Activated CD4-positive, alpha-beta T cell treated with anti-CD3 and anti-CD28 coated beads for 1 hour (primary cell): ENCODE data around the gene CCNL2.
"Not testable (repeated sequence)": the region's sequence is repeated elsewhere in the genome, so short reads cannot be mapped to it uniquely, and the experiment has no call there.

Experiments
- DNase-seq: peaks from one replicate; pipeline ENCODE4 v3.0.0-alpha.2; 2020

Gene CCNL2

GRCh38 chr1:1399187-1399871 is at the start of gene CCNL2:
CCNL2 (minus strand) TSS chr1:1399335; CDS start chr1:1399306, 29 bp downstream.
- peak; percentile 99 for DNase-seq

GRCh38 chr1:1446631-1447030 is 47.5 kb upstream of the CCNL2 start:
- not testable (repeated sequence) for DNase-seq

- no peak for DNase-seq
Measured at GRCh38 chr1:1442069-1442770, 43.1 kb upstream of the CCNL2 start.

GRCh38 chr1:1441002-1441888 is 42.1 kb upstream of the CCNL2 start:
- DNase-seq, result peak; percentile 32

GRCh38 chr1:1440262-1441001 is 41.3 kb upstream of the CCNL2 start:
- DNase-seq, result no peak

GRCh38 chr1:1439546-1440261 is 40.6 kb upstream of the CCNL2 start:
- no peak for DNase-seq

GRCh38 chr1:1438531-1439381 is 39.6 kb upstream of the CCNL2 start:
- DNase-seq, result no peak

GRCh38 chr1:1437904-1438376 is 38.8 kb upstream of the CCNL2 start:
- no peak for DNase-seq

GRCh38 chr1:1437033-1437903 is 38.1 kb upstream of the CCNL2 start:
- DNase-seq, result no peak

GRCh38 chr1:1436630-1437032 is 37.5 kb upstream of the CCNL2 start:
- no peak for DNase-seq

- no peak for DNase-seq
Measured at GRCh38 chr1:1435911-1436629, 36.9 kb upstream of the CCNL2 start.

GRCh38 chr1:1435106-1435903 is 36.2 kb upstream of the CCNL2 start, which contains the start of gene VWA1:
VWA1 (plus strand) TSS chr1:1435690; CDS start chr1:1435749, 59 bp downstream.
- DNase-seq, result peak; percentile 54

- DNase-seq, result no peak
Measured at GRCh38 chr1:1434824-1435105, 35.6 kb upstream of the CCNL2 start.

- no peak for DNase-seq
Measured at GRCh38 chr1:1434131-1434823, 35.1 kb upstream of the CCNL2 start.

- DNase-seq, result peak; percentile 29
Measured at GRCh38 chr1:1433804-1434130, 34.6 kb upstream of the CCNL2 start.

GRCh38 chr1:1432951-1433803 is 34.0 kb upstream of the CCNL2 start:
- DNase-seq, result no peak
